Stimulated activated CD8-positive, alpha-beta memory T cell treated with anti-CD3 and anti-CD28 coated beads, Interleukin-4, amount 100 ng/mL, for 24 hours (primary cell): ENCODE measurements around the gene BCL6B.

ENCODE experiments used
- DNase-seq: peaks from one replicate; pipeline ENCODE4 v3.0.0-alpha.2; 2020; ENCODE audit warnings: low read depth

BCL6B gene

GRCh38 chr17:7010523-7010922 lies 12.3 kb upstream of the BCL6B start:
- no peak for DNase-seq

GRCh38 chr17:7011415-7011814 lies 11.4 kb upstream of the BCL6B start:
- no peak for DNase-seq

- no peak for DNase-seq
Measured at GRCh38 chr17:7011942-7012254, 11.0 kb upstream of the BCL6B start.

GRCh38 chr17:7014261-7014994 lies 8.4 kb upstream of the BCL6B start:
- peak; percentile 96 for DNase-seq

- DNase-seq = peak; percentile 68
Measured at GRCh38 chr17:7014995-7015958, 7.6 kb upstream of the BCL6B start.

- no peak for DNase-seq
Measured at GRCh38 chr17:7016418-7016817, 6.4 kb upstream of the BCL6B start.

GRCh38 chr17:7016886-7017826 lies 5.7 kb upstream of the BCL6B start:
- DNase-seq = no peak

- no peak for DNase-seq
Measured at GRCh38 chr17:7017827-7018200, 5.0 kb upstream of the BCL6B start.

- DNase-seq = no peak
Measured at GRCh38 chr17:7018331-7018964, 4.4 kb upstream of the BCL6B start.

- DNase-seq = no peak
Measured at GRCh38 chr17:7019367-7019766, 3.5 kb upstream of the BCL6B start.

GRCh38 chr17:7019839-7020519 lies 2.9 kb upstream of the BCL6B start:
- DNase-seq = no peak

GRCh38 chr17:7020894-7021664 lies 1.8 kb upstream of the BCL6B start:
- no peak for DNase-seq

GRCh38 chr17:7021993-7022778 lies 664 bp upstream of the BCL6B start:
- peak; percentile 72 for DNase-seq

- peak; percentile 95 for DNase-seq
Measured at GRCh38 chr17:7023576-7024401, 939 bp downstream of the BCL6B start.

GRCh38 chr17:7024402-7024785 lies 1.5 kb downstream of the BCL6B start:
- DNase-seq = no peak

GRCh38 chr17:7025245-7025644 lies 2.4 kb downstream of the BCL6B start:
- DNase-seq = no peak

GRCh38 chr17:7026471-7027115 lies 3.7 kb downstream of the BCL6B start:
- DNase-seq = no peak

- no peak for DNase-seq
Measured at GRCh38 chr17:7027335-7027734, 4.5 kb downstream of the BCL6B start.
